Keratinocyte (primary cell): ENCODE results near the gene VKORC1L1.

Experiments
- CTCF ChIP-seq, 3 experiments: IDR thresholded peaks in 1 of 3; conservative IDR thresholded peaks in 1 of 3; optimal IDR thresholded peaks in 1 of 3; 2 replicates in 2 of 3; 3 replicates in 1 of 3; pipeline versions ENCODE3 to v1.5.1; 2011; ENCODE audit warnings: low read length in 3 of 3, mild to moderate bottlenecking in 3 of 3, moderate library complexity in 2 of 3, control low read depth in 1 of 3, inconsistent platforms in 1 of 3; ENCODE audit not compliant: insufficient read depth in 2 of 3; ENCODE audit errors: extremely low read depth in 1 of 3
- EZH2 ChIP-seq: IDR thresholded peaks from one replicate; pipeline ENCODE4 v1.6.1; 2012; ENCODE audit warnings: inconsistent platforms, mild to moderate bottlenecking, low read length, moderate library complexity

- TF ChIP-seq CTCF (optimal IDR thresholded peaks at IDR 0.05 in 1 of 3, IDR thresholded peaks at IDR 0.05 in 1 of 3, conservative IDR thresholded peaks at IDR 0.05 in 1 of 3; ENCODE audit: extremely low read depth in 1 of 3, insufficient read depth in 2 of 3, low read length in 3 of 3) (no peak), EZH2 (no peak)
Measured at GRCh38 chr7:65926588-65926987, 53.7 kb downstream of the VKORC1L1 start.
